ENCODE data around the gene RBP3. TPM values are rescaled to one million over a fixed set of nuclear protein-coding genes. Genes with fewer than 3 reads are reported as not detected.
"Not testable (repeated sequence)": the region's sequence is repeated elsewhere in the genome, so short reads cannot be mapped to it uniquely, and the experiment has no call there.

The RBP3 gene
- total RNA-seq, 1 experiment from 2014 or later, result not detected

DNA sequence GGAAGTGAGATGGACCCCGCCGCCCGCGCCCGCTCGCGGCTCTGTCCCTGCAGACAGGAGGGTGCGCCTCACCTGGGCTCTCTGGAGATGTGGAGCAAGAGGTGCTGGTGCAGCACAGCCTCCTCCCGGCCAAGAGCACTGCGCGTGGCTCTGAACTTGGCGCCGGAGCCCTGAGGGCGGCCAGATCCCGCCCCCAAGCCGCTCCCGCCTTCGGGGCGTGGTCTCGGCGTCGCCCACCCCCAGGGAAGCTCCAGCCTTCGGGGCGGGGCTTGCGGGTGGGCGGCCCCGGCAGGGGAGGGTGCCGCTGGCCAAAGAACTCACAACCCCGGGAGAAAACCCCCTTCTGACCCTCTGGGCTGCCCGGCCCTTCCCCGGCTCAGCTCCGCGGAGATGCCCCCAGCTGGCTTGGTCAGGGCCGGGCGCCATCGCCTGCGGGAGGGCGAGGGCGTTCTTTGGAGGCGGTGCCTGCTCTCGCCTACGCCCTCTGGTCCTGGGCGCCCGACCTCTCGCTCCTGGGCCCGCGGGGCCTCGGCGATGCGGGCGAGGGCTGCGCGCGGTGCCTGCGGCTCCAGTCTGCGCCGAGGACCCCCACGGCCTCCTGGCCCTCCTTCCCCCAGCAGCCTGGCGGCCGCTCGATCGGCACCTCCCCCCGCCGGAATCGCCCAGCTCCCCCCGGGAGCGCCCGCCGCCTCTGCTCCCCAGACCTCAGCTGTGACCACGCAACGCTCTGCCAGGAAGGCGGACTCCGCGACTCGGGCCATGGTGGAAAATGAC lies 36.2 kb downstream of the RBP3 start, which contains the start of gene ZNF488 (continued):
- TF ChIP-seq, protein P1, sequence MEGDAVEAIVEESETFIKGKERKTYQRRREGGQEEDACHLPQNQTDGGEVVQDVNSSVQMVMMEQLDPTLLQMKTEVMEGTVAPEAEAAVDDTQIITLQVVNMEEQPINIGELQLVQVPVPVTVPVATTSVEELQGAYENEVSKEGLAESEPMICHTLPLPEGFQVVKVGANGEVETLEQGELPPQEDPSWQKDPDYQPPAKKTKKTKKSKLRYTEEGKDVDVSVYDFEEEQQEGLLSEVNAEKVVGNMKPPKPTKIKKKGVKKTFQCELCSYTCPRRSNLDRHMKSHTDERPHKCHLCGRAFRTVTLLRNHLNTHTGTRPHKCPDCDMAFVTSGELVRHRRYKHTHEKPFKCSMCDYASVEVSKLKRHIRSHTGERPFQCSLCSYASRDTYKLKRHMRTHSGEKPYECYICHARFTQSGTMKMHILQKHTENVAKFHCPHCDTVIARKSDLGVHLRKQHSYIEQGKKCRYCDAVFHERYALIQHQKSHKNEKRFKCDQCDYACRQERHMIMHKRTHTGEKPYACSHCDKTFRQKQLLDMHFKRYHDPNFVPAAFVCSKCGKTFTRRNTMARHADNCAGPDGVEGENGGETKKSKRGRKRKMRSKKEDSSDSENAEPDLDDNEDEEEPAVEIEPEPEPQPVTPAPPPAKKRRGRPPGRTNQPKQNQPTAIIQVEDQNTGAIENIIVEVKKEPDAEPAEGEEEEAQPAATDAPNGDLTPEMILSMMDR (IDR thresholded peaks at IDR 0.05 in 2 of 3, conservative IDR thresholded peaks at IDR 0.05 in 1 of 3; ENCODE audit: borderline replicate concordance in 1 of 3, insufficient read depth in 1 of 3, low read depth in 2 of 3, low read length in 2 of 3), result no peak
- TF ChIP-seq SP1 (IDR thresholded peaks at IDR 0.05; ENCODE audit: low read depth) (peak; percentile 53; the same call in 1 of the 2 replicates), RAD21 (IDR thresholded peaks at IDR 0.05; ENCODE audit: low read depth) (no peak), ELF1 (IDR thresholded peaks at IDR 0.05; ENCODE audit: borderline replicate concordance, low read depth) (no peak)

DNA sequence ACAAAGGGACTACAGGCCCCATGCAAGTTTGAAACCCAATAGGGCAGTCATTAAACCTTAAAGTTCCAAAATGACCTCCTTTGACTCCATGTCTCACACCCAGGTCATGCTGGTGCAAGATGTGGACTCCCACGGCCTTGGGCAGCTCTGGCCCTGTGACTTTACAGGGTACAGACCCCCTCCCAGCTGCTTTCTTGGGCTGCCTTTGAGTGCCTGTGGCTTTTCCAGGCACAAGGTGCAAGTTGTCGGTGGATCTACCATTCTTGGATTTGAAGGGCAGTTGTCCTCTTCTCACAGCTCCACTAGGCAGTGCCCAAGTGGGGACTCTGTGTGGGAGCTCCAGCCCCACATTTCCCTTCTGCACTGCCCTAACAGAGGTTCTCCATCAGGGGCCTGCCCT lies 37.9 kb downstream of the RBP3 start:
- ATAC-seq; H3K36me3 ChIP-seq (ENCODE audit: control insufficient read depth in 1 of 2, insufficient read depth in 2 of 2, low read length in 2 of 2); H3K9ac ChIP-seq (ENCODE audit: low read length); BruUV-seq (replicated peaks); POLR2A ChIA-PET; H2AFZ ChIP-seq (ENCODE audit: low read depth, low read length, poor library complexity, severe bottlenecking); H4K20me1 ChIP-seq (ENCODE audit: insufficient read depth); H3K9me2 ChIP-seq (ENCODE audit: insufficient read depth); H3K4me2 ChIP-seq (ENCODE audit: low read length); intact Hi-C loops (cut with micrococcal nuclease); H3K27me3 ChIP-seq (ENCODE audit: insufficient read depth, low read length); H3K27ac ChIP-seq (ENCODE audit: low read depth, low read length); H3K79me2 ChIP-seq (ENCODE audit: insufficient read depth, low read length); H3K9me3 ChIP-seq (ENCODE audit: control insufficient read depth in 1 of 2, insufficient read depth in 1 of 2, low read depth in 1 of 2, low read length in 2 of 2); RAD21 ChIA-PET (ENCODE audit: low non-redundant PET in 1 of 2, low total read pairs in 2 of 2, uncharacterized antibody in 2 of 2, unreplicated experiment in 2 of 2); DNase-seq (ENCODE audit: low read depth, low spot score); H3K4me3 ChIP-seq (replicated peaks in 1 of 2; ENCODE audit: low read depth in 1 of 2, low read length in 2 of 2); CTCF ChIA-PET: not testable (repeated sequence)
- H3K4me1 ChIP-seq (ENCODE audit: control insufficient read depth in 1 of 2, insufficient read depth in 2 of 2, low read length in 2 of 2), result peaks cover 16 to 18% of the 10 kb centered on the region in 2 experiments

GRCh38 chr10:47388879-47389278 lies 40.7 kb downstream of the RBP3 start:
- Histone ChIP-seq H3K9me3 (ENCODE audit: control insufficient read depth in 1 of 2, insufficient read depth in 1 of 2, low read depth in 1 of 2, low read length in 2 of 2) (no peaks in the 10 kb centered on the region; a peak in 1 of 4 replicates), H3K4me2 (ENCODE audit: low read length) (no peak overlapping the region), H3K4me3 (replicated peaks in 1 of 2; ENCODE audit: low read depth in 1 of 2, low read length in 2 of 2) (no peak overlapping the region), H3K36me3 (ENCODE audit: control insufficient read depth in 1 of 2, insufficient read depth in 2 of 2, low read length in 2 of 2) (no peaks in the 10 kb centered on the region), H3K79me2 (ENCODE audit: insufficient read depth, low read length) (no peaks in the 10 kb centered on the region), H2AFZ (ENCODE audit: low read depth, low read length, poor library complexity, severe bottlenecking) (no peak overlapping the region), H3K4me1 (ENCODE audit: control insufficient read depth in 1 of 2, insufficient read depth in 2 of 2, low read length in 2 of 2) (peaks cover 6 to 9% of the 10 kb centered on the region in 2 experiments; a peak in 3 of 4 replicates), H3K27ac (ENCODE audit: low read depth, low read length) (no peak overlapping the region), H3K9ac (ENCODE audit: low read length) (no peak overlapping the region), H3K27me3 (ENCODE audit: insufficient read depth, low read length) (no peaks in the 10 kb centered on the region), H4K20me1 (ENCODE audit: insufficient read depth) (no peaks in the 10 kb centered on the region), H3K9me2 (ENCODE audit: insufficient read depth) (no peaks in the 10 kb centered on the region)
- DNase-seq (ENCODE audit: low read depth, low spot score) (no peak), ATAC-seq (no peak)
- ChIA-PET CTCF (no interaction called here), RAD21 (ENCODE audit: low non-redundant PET in 1 of 2, low total read pairs in 2 of 2, uncharacterized antibody in 2 of 2, unreplicated experiment in 2 of 2) (no interaction called here), POLR2A (no interaction called here)
- intact Hi-C loops (cut with micrococcal nuclease), result no loop called here
- no TSS peak for BruUV-seq (replicated peaks)
- TF ChIP-seq, protein P2, sequence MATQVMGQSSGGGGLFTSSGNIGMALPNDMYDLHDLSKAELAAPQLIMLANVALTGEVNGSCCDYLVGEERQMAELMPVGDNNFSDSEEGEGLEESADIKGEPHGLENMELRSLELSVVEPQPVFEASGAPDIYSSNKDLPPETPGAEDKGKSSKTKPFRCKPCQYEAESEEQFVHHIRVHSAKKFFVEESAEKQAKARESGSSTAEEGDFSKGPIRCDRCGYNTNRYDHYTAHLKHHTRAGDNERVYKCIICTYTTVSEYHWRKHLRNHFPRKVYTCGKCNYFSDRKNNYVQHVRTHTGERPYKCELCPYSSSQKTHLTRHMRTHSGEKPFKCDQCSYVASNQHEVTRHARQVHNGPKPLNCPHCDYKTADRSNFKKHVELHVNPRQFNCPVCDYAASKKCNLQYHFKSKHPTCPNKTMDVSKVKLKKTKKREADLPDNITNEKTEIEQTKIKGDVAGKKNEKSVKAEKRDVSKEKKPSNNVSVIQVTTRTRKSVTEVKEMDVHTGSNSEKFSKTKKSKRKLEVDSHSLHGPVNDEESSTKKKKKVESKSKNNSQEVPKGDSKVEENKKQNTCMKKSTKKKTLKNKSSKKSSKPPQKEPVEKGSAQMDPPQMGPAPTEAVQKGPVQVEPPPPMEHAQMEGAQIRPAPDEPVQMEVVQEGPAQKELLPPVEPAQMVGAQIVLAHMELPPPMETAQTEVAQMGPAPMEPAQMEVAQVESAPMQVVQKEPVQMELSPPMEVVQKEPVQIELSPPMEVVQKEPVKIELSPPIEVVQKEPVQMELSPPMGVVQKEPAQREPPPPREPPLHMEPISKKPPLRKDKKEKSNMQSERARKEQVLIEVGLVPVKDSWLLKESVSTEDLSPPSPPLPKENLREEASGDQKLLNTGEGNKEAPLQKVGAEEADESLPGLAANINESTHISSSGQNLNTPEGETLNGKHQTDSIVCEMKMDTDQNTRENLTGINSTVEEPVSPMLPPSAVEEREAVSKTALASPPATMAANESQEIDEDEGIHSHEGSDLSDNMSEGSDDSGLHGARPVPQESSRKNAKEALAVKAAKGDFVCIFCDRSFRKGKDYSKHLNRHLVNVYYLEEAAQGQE (IDR thresholded peaks at IDR 0.05; ENCODE audit: low read depth), result no peak
- no peak for TF ChIP-seq YY1 (IDR thresholded peaks at IDR 0.05; ENCODE audit: extremely low read depth, insufficient replicate concordance, low read depth, low read length)
- TF ChIP-seq, protein P3, sequence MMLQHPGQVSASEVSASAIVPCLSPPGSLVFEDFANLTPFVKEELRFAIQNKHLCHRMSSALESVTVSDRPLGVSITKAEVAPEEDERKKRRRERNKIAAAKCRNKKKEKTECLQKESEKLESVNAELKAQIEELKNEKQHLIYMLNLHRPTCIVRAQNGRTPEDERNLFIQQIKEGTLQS (IDR thresholded peaks at IDR 0.05), result no peak
- TF ChIP-seq EGR1 (IDR thresholded peaks at IDR 0.05; ENCODE audit: low read depth), result no peak
- no peak for TF ChIP-seq MAX (IDR thresholded peaks at IDR 0.05)
- TF ChIP-seq POLR2A (IDR thresholded peaks at IDR 0.05; ENCODE audit: borderline replicate concordance, extremely low read depth, insufficient read depth, insufficient read length), result no peak
